ENCODE results near the gene AKR1D1.

AKR1D1 gene

GRCh38 chr7:138099813-138100212, 23.6 kb downstream of the AKR1D1 start:
- no peaks in the 10 kb centered on the region for H3K9me2 ChIP-seq (ENCODE audit: low read depth, low read length)
- H3K4me3 ChIP-seq (ENCODE audit: low read depth, low read length, poor library complexity, severe bottlenecking) = no peak overlapping the region
- H4K20me1 ChIP-seq (ENCODE audit: insufficient read depth, low read length) = no peaks in the 10 kb centered on the region
- H3K9me3 ChIP-seq (ENCODE audit: low read length) = no peaks in the 10 kb centered on the region
- H3K4me1 ChIP-seq (ENCODE audit: insufficient read depth, low read length, severe bottlenecking) = no peaks in the 10 kb centered on the region
- TF ChIP-seq CTCF (IDR thresholded peaks at IDR 0.05; ENCODE audit: low read length) (no peak), EZH2 (IDR thresholded peaks at IDR 0.05; ENCODE audit: borderline replicate concordance, low read length) (no peak)
- H2AFZ ChIP-seq (ENCODE audit: low read length) = no peak overlapping the region
- no peak overlapping the region for H3K4me2 ChIP-seq (ENCODE audit: low read length)
- H3K36me3 ChIP-seq (ENCODE audit: insufficient read depth, low read length) = no peaks in the 10 kb centered on the region
- no peak overlapping the region for H3K27ac ChIP-seq (ENCODE audit: low read depth, low read length, poor library complexity, severe bottlenecking)
- no peaks in the 10 kb centered on the region for H3K27me3 ChIP-seq (ENCODE audit: insufficient read depth, low read length)
- no peaks in the 10 kb centered on the region for H3K79me2 ChIP-seq (ENCODE audit: insufficient read depth, low read length)
- no peak overlapping the region for H3K9ac ChIP-seq (ENCODE audit: low read length)
- no peaks in the 10 kb centered on the region for H3F3A ChIP-seq (ENCODE audit: insufficient read depth, low read length)

DNA sequence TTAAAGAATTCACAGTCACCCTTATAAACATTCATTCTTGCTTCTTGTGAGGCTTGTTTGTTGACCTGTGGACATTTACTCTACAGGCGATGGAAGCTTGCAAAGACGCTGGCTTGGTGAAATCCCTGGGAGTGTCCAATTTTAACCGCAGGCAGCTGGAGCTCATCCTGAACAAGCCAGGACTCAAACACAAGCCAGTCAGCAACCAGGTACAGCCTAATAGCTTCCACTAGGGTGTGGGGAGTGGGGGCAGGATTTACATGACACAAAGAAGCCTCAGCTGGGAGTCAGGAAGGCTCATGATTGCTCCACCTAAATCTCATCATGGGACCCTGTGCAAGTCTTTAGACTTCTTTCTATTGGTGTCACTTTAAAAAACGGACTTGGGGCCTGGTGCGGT, 29.0 kb downstream of the AKR1D1 start:
- Histone ChIP-seq H3F3A (ENCODE audit: insufficient read depth, low read length) (no peaks in the 10 kb centered on the region), H2AFZ (ENCODE audit: low read length) (no peak overlapping the region), H3K27me3 (ENCODE audit: insufficient read depth, low read length) (no peaks in the 10 kb centered on the region), H3K79me2 (ENCODE audit: insufficient read depth, low read length) (no peaks in the 10 kb centered on the region), H4K20me1 (ENCODE audit: insufficient read depth, low read length) (no peaks in the 10 kb centered on the region), H3K9me2 (ENCODE audit: low read depth, low read length) (no peaks in the 10 kb centered on the region; the same call in 1 of the 2 replicates), H3K9ac (ENCODE audit: low read length) (no peak overlapping the region), H3K36me3 (ENCODE audit: insufficient read depth, low read length) (no peaks in the 10 kb centered on the region), H3K27ac (ENCODE audit: low read depth, low read length, poor library complexity, severe bottlenecking) (no peak overlapping the region), H3K4me3 (ENCODE audit: low read depth, low read length, poor library complexity, severe bottlenecking) (no peak overlapping the region), H3K9me3 (ENCODE audit: low read length) (no peaks in the 10 kb centered on the region; the same call in 1 of the 2 replicates), H3K4me1 (ENCODE audit: insufficient read depth, low read length, severe bottlenecking) (no peaks in the 10 kb centered on the region), H3K4me2 (ENCODE audit: low read length) (no peak overlapping the region)
- no peak for TF ChIP-seq EZH2 (IDR thresholded peaks at IDR 0.05; ENCODE audit: borderline replicate concordance, low read length)
- no peak for TF ChIP-seq CTCF (IDR thresholded peaks at IDR 0.05; ENCODE audit: low read length)

DNA sequence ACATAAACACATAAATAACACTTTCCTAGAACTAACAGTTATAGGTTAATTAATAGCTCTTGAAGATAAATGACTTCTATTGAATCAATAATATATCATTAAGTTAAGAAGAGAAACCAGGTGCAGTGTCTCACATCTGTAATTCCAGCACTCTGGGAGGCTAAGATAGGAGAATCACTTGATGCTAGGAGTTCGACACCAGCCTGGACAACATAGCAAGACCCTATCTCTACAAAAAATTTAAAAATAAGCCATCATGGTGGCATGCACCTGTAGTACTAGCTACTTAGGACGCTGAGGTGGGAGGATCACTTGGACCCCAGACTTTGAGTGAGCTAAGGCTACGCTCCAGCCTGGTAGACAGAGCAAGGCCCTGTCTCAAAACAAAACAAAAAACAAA, 38.8 kb downstream of the AKR1D1 start:
- no peak overlapping the region for H3K4me2 ChIP-seq (ENCODE audit: low read length)
- H3K9ac ChIP-seq (ENCODE audit: low read length) = no peak overlapping the region
- no peaks in the 10 kb centered on the region for H3K9me3 ChIP-seq (ENCODE audit: low read length)
- no peaks in the 10 kb centered on the region for H4K20me1 ChIP-seq (ENCODE audit: insufficient read depth, low read length)
- H2AFZ ChIP-seq (ENCODE audit: low read length) = no peak overlapping the region
- H3K27me3 ChIP-seq (ENCODE audit: insufficient read depth, low read length) = no peaks in the 10 kb centered on the region
- no peaks in the 10 kb centered on the region for H3K79me2 ChIP-seq (ENCODE audit: insufficient read depth, low read length)
- H3K9me2 ChIP-seq (ENCODE audit: low read depth, low read length) = no peaks in the 10 kb centered on the region
- H3K27ac ChIP-seq (ENCODE audit: low read depth, low read length, poor library complexity, severe bottlenecking) = no peak overlapping the region
- H3K4me1 ChIP-seq (ENCODE audit: insufficient read depth, low read length, severe bottlenecking) = no peaks in the 10 kb centered on the region
- TF ChIP-seq EZH2 (IDR thresholded peaks at IDR 0.05; ENCODE audit: borderline replicate concordance, low read length) (no peak), CTCF (IDR thresholded peaks at IDR 0.05; ENCODE audit: low read length) (no peak)
- no peaks in the 10 kb centered on the region for H3K36me3 ChIP-seq (ENCODE audit: insufficient read depth, low read length)
- no peaks in the 10 kb centered on the region for H3F3A ChIP-seq (ENCODE audit: insufficient read depth, low read length)
- H3K4me3 ChIP-seq (ENCODE audit: low read depth, low read length, poor library complexity, severe bottlenecking) = no peak overlapping the region

All from OCI-LY1 (cell line).